Retinal pigment epithelial cell (primary cell): Measurements from ENCODE around the gene POLG.

Experiments
- DNase-seq: peaks from one replicate; pipeline ENCODE4 v3.0.0-alpha.2; 2010; ENCODE audit warnings: low read depth
- H3K4me3 ChIP-seq: 2 replicates; pipeline ENCODE4 v1.5.1; 2011; ENCODE audit warnings: mild to moderate bottlenecking, low read length, control low read depth, moderate library complexity
- TF ChIP-seq, protein P1 (sequence below): conservative IDR thresholded peaks from 2 replicates; pipeline ENCODE4 v1.5.1; 2011; ENCODE audit warnings: low read depth, low read length, control low read depth, inconsistent platforms

Gene POLG

DNA sequence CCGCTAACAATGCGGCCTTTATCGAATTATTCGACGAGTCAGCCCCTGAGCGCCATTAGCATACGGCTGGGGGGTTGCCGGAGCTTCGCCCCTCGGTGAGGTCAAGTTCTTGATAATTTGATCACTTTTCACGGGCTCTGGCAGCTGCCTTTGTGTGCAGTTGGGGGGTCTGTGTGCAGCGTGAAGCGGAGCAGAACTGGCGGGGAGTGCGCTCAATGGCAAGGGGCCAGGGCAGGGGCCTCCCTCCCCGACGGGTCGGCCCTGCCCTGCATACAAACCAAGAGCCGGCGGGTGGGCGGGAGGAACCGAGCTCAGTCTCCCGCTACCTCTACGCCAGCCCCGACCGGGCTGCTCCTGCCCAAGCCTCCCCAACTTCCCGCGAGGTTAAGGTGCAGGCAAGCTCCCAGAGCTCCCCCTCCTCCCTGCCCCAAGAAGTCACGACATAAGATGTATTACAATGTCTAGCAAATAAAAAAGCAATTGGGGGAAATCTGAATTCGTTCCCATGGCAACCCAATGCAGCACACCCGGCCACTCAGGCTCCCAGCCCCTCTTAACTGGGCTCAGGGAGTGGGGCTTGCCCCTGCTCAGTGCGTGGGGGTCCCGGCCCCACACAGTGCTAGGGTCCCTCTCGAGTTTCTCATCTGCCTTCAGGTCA is 34.1 kb upstream of the POLG start:
- TF ChIP-seq, protein P1, sequence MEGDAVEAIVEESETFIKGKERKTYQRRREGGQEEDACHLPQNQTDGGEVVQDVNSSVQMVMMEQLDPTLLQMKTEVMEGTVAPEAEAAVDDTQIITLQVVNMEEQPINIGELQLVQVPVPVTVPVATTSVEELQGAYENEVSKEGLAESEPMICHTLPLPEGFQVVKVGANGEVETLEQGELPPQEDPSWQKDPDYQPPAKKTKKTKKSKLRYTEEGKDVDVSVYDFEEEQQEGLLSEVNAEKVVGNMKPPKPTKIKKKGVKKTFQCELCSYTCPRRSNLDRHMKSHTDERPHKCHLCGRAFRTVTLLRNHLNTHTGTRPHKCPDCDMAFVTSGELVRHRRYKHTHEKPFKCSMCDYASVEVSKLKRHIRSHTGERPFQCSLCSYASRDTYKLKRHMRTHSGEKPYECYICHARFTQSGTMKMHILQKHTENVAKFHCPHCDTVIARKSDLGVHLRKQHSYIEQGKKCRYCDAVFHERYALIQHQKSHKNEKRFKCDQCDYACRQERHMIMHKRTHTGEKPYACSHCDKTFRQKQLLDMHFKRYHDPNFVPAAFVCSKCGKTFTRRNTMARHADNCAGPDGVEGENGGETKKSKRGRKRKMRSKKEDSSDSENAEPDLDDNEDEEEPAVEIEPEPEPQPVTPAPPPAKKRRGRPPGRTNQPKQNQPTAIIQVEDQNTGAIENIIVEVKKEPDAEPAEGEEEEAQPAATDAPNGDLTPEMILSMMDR, result no peak
- no peak for DNase-seq
- no peak overlapping the region for H3K4me3 ChIP-seq

DNA sequence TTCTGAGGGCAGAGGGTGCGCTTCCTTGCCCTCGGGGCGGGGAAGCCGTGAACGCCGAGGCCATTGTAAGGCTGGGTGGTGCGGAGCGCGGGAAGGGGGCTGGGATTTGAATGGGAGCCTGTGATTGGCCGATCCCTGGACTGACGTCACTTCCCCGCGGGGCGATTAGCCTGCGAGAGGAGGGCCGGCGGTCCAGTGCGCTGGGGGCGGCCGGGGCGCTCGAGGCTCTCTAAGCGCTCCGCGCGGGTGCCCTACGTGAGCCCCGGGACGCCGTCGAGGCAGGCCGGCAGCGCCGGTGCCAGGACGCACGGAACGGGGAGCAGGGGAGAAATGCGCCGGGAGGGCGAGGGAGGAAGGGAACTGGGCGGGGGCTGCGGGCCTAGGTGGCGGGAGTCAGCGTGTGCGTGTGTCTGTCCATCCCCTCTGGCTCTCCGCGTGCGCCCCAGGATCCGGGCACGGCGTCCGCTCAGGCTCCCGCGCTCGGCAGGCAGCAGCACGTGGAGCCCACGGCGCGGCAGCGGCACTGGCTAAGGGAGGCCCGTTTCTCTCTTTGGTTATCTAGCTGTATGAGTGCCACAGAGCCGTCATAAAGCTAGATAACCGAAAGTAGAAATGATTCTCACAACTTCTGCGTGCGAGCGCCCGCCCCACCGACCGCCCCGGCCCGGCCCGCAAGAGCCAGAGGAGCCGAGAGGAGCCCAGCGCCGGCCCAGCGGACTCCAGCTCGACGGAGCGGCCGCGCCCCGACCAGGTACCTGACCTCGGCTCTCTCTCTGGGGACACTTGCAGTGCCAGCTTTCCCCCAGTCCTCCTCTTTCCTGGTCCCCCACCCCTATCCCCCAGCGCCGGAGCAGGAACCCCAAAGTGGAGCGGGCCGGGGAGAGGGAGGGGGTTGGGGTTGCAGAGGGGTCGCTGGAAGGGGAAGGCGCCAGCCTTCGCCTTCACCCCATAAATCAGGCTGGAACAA is 33.1 kb upstream of the POLG start:
- DNase-seq, result no peak
- H3K4me3 ChIP-seq, result no peak overlapping the region
- TF ChIP-seq, protein P1, result no peak

DNA sequence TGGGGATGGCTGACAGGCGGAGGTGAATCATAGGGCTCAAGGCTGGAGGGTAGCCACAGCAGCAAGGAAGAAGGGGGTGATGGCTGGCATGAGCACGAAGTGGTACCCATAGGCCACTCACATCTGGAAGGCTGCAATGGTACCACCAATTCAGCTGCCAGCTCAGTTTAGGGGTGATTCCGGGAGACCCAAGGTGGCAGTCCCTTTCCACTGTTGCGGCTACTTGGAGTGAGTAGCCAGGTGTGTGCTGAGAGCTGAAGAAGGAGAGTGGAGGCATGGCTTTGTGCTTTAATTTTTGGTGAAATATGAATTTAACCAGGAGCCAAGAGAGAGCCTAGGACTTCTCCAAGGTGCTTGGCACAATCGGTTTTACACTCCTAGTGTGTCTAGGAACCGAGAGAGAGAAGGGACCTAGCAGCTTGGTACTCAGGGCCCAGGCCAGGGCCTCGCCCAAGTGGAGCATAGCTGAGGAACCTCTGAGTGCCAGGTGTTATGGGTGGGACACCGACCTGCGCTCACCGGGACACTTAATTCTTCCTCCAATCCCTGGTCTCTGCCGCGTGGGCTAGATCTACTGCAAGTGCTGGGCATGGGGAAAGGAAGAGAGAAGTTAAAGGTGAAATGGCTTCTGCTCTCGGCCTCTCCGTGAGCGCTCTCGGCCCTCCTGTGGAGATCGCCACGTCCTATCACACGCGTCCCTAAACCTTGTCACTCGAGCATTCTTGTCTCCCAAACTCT is 32.2 kb upstream of the POLG start:
- no peak overlapping the region for H3K4me3 ChIP-seq
- TF ChIP-seq, protein P1, result no peak
- no peak for DNase-seq

DNA sequence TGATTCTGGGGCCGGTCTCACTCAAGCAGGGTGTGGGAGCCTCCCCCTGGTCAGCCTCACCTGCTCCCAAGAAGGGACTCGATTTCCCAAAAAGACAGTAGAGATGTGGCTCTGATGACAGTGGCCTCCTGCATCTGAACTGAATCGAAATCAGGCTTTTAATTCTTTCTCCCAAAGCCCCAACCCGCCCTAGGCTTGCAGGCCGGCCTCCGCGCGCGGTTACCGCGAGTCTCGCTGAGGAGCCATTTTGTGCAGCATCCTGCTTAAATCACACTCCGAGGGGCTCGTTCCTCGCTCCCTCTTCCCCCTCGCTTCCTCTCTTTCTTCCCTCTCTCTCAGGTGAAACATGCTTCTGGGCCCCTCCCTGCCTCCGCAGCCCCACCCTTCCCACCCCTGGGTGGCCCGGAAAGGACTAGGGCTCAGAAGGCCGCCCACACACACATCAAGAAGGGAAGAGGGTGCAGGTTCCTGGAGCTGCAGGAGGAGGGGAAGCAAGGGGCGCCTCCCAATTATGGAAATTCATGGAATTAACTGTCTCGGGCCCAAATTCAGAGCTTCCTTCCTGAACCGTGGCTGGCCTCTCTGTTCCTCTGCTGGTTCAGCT is 30.9 kb upstream of the POLG start:
- no peak overlapping the region for H3K4me3 ChIP-seq
- DNase-seq, result no peak
- TF ChIP-seq, protein P1, result no peak

DNA sequence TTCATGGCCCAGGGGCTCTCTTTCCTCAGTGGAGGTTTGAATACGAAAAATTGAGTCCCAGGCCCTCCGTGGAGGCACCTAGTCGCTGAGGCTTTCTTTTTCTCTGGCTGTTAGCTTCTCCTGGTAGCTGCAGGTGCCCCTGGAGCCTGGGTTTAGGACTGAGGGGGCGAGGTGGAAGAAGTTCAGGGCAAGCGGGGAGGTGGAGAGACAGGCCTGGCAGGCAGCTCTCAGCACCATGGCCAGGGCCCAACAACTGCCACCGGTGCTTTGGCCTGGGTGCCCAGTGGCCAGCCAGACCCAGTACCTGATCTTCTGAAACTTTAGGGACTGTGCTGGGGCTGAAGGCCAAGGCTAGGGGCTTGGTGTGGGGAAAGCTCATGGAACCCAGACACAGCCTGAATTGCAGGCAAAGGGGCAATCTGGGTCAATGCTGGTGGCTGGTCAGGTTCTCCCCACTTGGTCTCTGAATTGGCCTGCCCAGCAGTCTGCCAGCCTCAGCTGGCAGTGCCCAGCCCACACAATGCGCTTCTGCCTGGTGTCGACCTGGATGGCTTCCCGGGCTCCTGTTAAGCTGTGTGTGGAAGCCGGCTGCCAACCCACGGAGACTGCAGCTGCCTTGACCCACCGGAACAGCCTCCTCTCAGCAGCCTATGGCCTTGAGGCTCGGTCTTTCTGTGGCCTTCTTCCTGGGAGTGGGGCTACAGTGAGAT is 30.3 kb upstream of the POLG start:
- TF ChIP-seq, protein P1, result no peak
- H3K4me3 ChIP-seq, result no peak overlapping the region
- no peak for DNase-seq

GRCh38 chr15:89364341-89364740 is 29.7 kb upstream of the POLG start:
- no peak overlapping the region for H3K4me3 ChIP-seq
- TF ChIP-seq, protein P1, result no peak

More at GRCh38 chr15:89364341-89364740, 29.7 kb upstream of the POLG start:
- DNase-seq, result no peak
